Measurements from ENCODE around the gene MTMR12.

The MTMR12 gene

GRCh38 chr5:32274548-32275395 lies 38.0 kb downstream of the MTMR12 start:
- H3K27ac ChIP-seq (ENCODE audit: low read length), result no peak overlapping the region
- H3K4me3 ChIP-seq (ENCODE audit: low read length in 2 of 2), result no peak overlapping the region

DNA sequence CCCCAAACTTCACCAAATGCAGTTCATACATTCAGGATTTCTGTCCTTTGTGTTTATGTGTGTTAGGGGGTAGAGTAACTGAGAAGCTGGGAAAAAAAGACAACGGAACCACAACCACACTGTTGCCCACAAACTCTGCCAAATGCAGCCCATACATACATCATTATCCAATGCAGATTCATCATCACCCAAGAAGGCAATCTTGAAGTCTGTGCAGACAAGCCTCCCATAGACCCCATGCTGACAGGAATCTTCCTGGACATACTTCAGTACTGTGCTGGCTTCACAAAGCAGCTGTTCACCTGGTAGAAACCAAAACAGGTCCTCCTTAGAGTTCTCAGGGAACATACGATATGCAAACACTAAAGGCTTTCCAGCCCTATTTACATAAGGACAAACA lies 38.9 kb downstream of the MTMR12 start:
- Histone ChIP-seq H3K4me1 (ENCODE audit: control insufficient read depth, insufficient read depth, low read length) (peaks cover 4% of the 10 kb centered on the region), H3K36me3 (ENCODE audit: control insufficient read depth in 2 of 2, insufficient read depth in 2 of 2, low read length in 2 of 2) (peaks cover 27 to 33% of the 10 kb centered on the region in 2 donors), H3K9ac (ENCODE audit: low read length in 2 of 2) (no peak overlapping the region), H3K27ac (ENCODE audit: low read length) (no peak overlapping the region), H3K27me3 (ENCODE audit: control insufficient read depth in 1 of 2, insufficient read depth in 2 of 2, low read length in 2 of 2) (no peaks in the 10 kb centered on the region), H3K4me3 (ENCODE audit: low read length in 2 of 2) (no peak overlapping the region), H3K9me3 (ENCODE audit: control insufficient read depth in 2 of 2, low read length in 2 of 2) (no peaks in the 10 kb centered on the region)

More at GRCh38 chr5:32274548-32275395, 38.0 kb downstream of the MTMR12 start:
- peaks cover 27 to 34% of the 10 kb centered on the region in 2 donors for H3K36me3 ChIP-seq (ENCODE audit: control insufficient read depth in 2 of 2, insufficient read depth in 2 of 2, low read length in 2 of 2)
- no peaks in the 10 kb centered on the region for H3K27me3 ChIP-seq (ENCODE audit: control insufficient read depth in 1 of 2, insufficient read depth in 2 of 2, low read length in 2 of 2)
- H3K9me3 ChIP-seq (ENCODE audit: control insufficient read depth in 2 of 2, low read length in 2 of 2), result no peaks in the 10 kb centered on the region
- H3K9ac ChIP-seq (ENCODE audit: low read length in 2 of 2), result no peak overlapping the region
- peaks cover 4% of the 10 kb centered on the region for H3K4me1 ChIP-seq (ENCODE audit: control insufficient read depth, insufficient read depth, low read length)

DNA sequence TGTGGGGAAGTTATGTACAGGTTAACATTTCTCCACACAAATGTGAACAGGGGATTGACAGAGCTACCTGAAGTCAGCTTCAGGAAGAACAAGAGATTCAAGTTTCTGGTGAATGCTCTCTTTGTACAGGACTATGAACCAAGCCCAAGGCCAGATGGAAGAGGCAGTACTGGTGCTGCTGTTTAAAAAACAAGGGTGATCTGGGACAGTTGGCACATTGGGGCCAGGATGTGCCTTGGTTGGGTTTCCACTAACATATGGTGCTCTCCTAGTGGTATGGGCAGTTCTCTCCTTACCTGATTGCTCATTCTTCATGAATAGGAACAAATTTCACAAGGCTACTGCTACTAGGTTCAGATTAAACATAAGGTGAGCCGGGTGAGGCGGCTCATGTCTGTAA lies 40.0 kb downstream of the MTMR12 start:
- no peaks in the 10 kb centered on the region for H3K27me3 ChIP-seq (ENCODE audit: control insufficient read depth in 1 of 2, insufficient read depth in 2 of 2, low read length in 2 of 2)
- H3K27ac ChIP-seq (ENCODE audit: low read length), result no peak overlapping the region
- H3K36me3 ChIP-seq (ENCODE audit: control insufficient read depth in 2 of 2, insufficient read depth in 2 of 2, low read length in 2 of 2), result peaks cover 27 to 33% of the 10 kb centered on the region in 2 donors
- no peaks in the 10 kb centered on the region for H3K9me3 ChIP-seq (ENCODE audit: control insufficient read depth in 2 of 2, low read length in 2 of 2)
- H3K4me1 ChIP-seq (ENCODE audit: control insufficient read depth, insufficient read depth, low read length), result peaks cover 4% of the 10 kb centered on the region
- no peak overlapping the region for H3K4me3 ChIP-seq (ENCODE audit: low read length in 2 of 2)
- H3K9ac ChIP-seq (ENCODE audit: low read length in 2 of 2), result no peak overlapping the region

DNA sequence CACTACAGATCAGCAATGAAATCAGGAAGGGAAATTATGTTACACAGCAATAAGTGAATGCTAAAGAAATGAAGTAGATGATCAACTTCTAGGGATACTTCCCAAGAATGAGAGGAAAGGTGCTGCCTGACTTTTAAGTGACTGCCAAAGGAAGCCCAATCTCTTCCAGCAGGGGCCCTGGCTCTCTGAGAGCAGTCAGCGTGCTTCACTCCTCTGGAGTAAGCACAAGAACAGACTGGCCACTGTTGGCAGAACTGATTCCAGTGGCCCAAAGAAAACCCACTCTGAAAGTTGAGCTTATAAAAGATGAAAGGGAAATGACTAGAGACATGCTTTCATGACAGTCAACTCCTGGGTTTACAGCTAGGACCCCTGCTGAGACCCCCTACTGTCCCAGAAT lies 41.8 kb downstream of the MTMR12 start:
- no peak overlapping the region for H3K27ac ChIP-seq (ENCODE audit: low read length)

GRCh38 chr5:32270178-32270577 lies 42.6 kb downstream of the MTMR12 start:
- Histone ChIP-seq H3K9me3 (ENCODE audit: control insufficient read depth in 2 of 2, low read length in 2 of 2) (no peaks in the 10 kb centered on the region), H3K9ac (ENCODE audit: low read length in 2 of 2) (no peak overlapping the region), H3K4me3 (ENCODE audit: low read length in 2 of 2) (no peak overlapping the region), H3K36me3 (ENCODE audit: control insufficient read depth in 2 of 2, insufficient read depth in 2 of 2, low read length in 2 of 2) (peaks cover 25 to 38% of the 10 kb centered on the region in 2 donors), H3K27ac (ENCODE audit: low read length) (no peak overlapping the region), H3K27me3 (ENCODE audit: control insufficient read depth in 1 of 2, insufficient read depth in 2 of 2, low read length in 2 of 2) (no peaks in the 10 kb centered on the region), H3K4me1 (ENCODE audit: control insufficient read depth, insufficient read depth, low read length) (no peaks in the 10 kb centered on the region)

More for the DNA sequence above, 41.8 kb downstream of the MTMR12 start:
- Histone ChIP-seq H3K4me3 (ENCODE audit: low read length in 2 of 2) (no peak overlapping the region), H3K9ac (ENCODE audit: low read length in 2 of 2) (no peak overlapping the region), H3K36me3 (ENCODE audit: control insufficient read depth in 2 of 2, insufficient read depth in 2 of 2, low read length in 2 of 2) (peaks cover 25 to 36% of the 10 kb centered on the region in 2 donors), H3K9me3 (ENCODE audit: control insufficient read depth in 2 of 2, low read length in 2 of 2) (no peaks in the 10 kb centered on the region), H3K4me1 (ENCODE audit: control insufficient read depth, insufficient read depth, low read length) (peaks cover under 1% of the 10 kb centered on the region), H3K27me3 (ENCODE audit: control insufficient read depth in 1 of 2, insufficient read depth in 2 of 2, low read length in 2 of 2) (no peaks in the 10 kb centered on the region)

GRCh38 chr5:32265902-32266301 lies 46.8 kb downstream of the MTMR12 start:
- Histone ChIP-seq H3K4me1 (ENCODE audit: control insufficient read depth, insufficient read depth, low read length) (peaks cover 4% of the 10 kb centered on the region), H3K27ac (ENCODE audit: low read length) (no peak overlapping the region), H3K9ac (ENCODE audit: low read length in 2 of 2) (no peak overlapping the region), H3K9me3 (ENCODE audit: control insufficient read depth in 2 of 2, low read length in 2 of 2) (no peaks in the 10 kb centered on the region), H3K4me3 (ENCODE audit: low read length in 2 of 2) (no peak overlapping the region), H3K27me3 (ENCODE audit: control insufficient read depth in 1 of 2, insufficient read depth in 2 of 2, low read length in 2 of 2) (no peaks in the 10 kb centered on the region), H3K36me3 (ENCODE audit: control insufficient read depth in 2 of 2, insufficient read depth in 2 of 2, low read length in 2 of 2) (peaks cover 17 to 23% of the 10 kb centered on the region in 2 donors)

GRCh38 chr5:32264957-32265572 lies 47.7 kb downstream of the MTMR12 start:
- H3K27me3 ChIP-seq (ENCODE audit: control insufficient read depth in 1 of 2, insufficient read depth in 2 of 2, low read length in 2 of 2), result no peaks in the 10 kb centered on the region

GRCh38 chr5:32263684-32264083 lies 49.1 kb downstream of the MTMR12 start:
- Histone ChIP-seq H3K27ac (ENCODE audit: low read length) (no peak overlapping the region), H3K27me3 (ENCODE audit: control insufficient read depth in 1 of 2, insufficient read depth in 2 of 2, low read length in 2 of 2) (no peaks in the 10 kb centered on the region), H3K4me1 (ENCODE audit: control insufficient read depth, insufficient read depth, low read length) (peaks cover 11% of the 10 kb centered on the region), H3K9ac (ENCODE audit: low read length in 2 of 2) (no peak overlapping the region), H3K9me3 (ENCODE audit: control insufficient read depth in 2 of 2, low read length in 2 of 2) (no peaks in the 10 kb centered on the region), H3K4me3 (ENCODE audit: low read length in 2 of 2) (no peak overlapping the region), H3K36me3 (ENCODE audit: control insufficient read depth in 2 of 2, insufficient read depth in 2 of 2, low read length in 2 of 2) (peaks cover 18 to 30% of the 10 kb centered on the region in 2 donors)

More at GRCh38 chr5:32264957-32265572, 47.7 kb downstream of the MTMR12 start:
- Histone ChIP-seq H3K4me1 (ENCODE audit: control insufficient read depth, insufficient read depth, low read length) (peaks cover 4% of the 10 kb centered on the region), H3K4me3 (ENCODE audit: low read length in 2 of 2) (no peak overlapping the region), H3K9ac (ENCODE audit: low read length in 2 of 2) (no peak overlapping the region), H3K9me3 (ENCODE audit: control insufficient read depth in 2 of 2, low read length in 2 of 2) (no peaks in the 10 kb centered on the region), H3K27ac (ENCODE audit: low read length) (no peak overlapping the region), H3K36me3 (ENCODE audit: control insufficient read depth in 2 of 2, insufficient read depth in 2 of 2, low read length in 2 of 2) (peaks cover 13 to 22% of the 10 kb centered on the region in 2 donors)

GRCh38 chr5:32261198-32261597 lies 51.5 kb downstream of the MTMR12 start:
- H3K9ac ChIP-seq (ENCODE audit: low read length in 2 of 2), result no peak overlapping the region
- no peaks in the 10 kb centered on the region for H3K9me3 ChIP-seq (ENCODE audit: control insufficient read depth in 2 of 2, low read length in 2 of 2)
- H3K27ac ChIP-seq (ENCODE audit: low read length), result no peak overlapping the region
- H3K4me1 ChIP-seq (ENCODE audit: control insufficient read depth, insufficient read depth, low read length), result peaks cover 11% of the 10 kb centered on the region
- H3K27me3 ChIP-seq (ENCODE audit: control insufficient read depth in 1 of 2, insufficient read depth in 2 of 2, low read length in 2 of 2), result no peaks in the 10 kb centered on the region
- H3K4me3 ChIP-seq (ENCODE audit: low read length in 2 of 2), result no peak overlapping the region
- peaks cover 18 to 28% of the 10 kb centered on the region in 2 donors for H3K36me3 ChIP-seq (ENCODE audit: control insufficient read depth in 2 of 2, insufficient read depth in 2 of 2, low read length in 2 of 2)

- Histone ChIP-seq H3K27ac (ENCODE audit: low read length) (no peak overlapping the region), H3K4me1 (ENCODE audit: control insufficient read depth, insufficient read depth, low read length) (peaks cover 19% of the 10 kb centered on the region), H3K36me3 (ENCODE audit: control insufficient read depth in 2 of 2, insufficient read depth in 2 of 2, low read length in 2 of 2) (peaks cover 16 to 19% of the 10 kb centered on the region in 2 donors)
Observed at GRCh38 chr5:32259033-32259432, 53.7 kb downstream of the MTMR12 start.

GRCh38 chr5:32258424-32258823 lies 54.3 kb downstream of the MTMR12 start:
- Histone ChIP-seq H3K4me3 (ENCODE audit: low read length in 2 of 2) (no peak overlapping the region), H3K27me3 (ENCODE audit: control insufficient read depth in 1 of 2, insufficient read depth in 2 of 2, low read length in 2 of 2) (no peaks in the 10 kb centered on the region), H3K4me1 (ENCODE audit: control insufficient read depth, insufficient read depth, low read length) (peaks cover 19% of the 10 kb centered on the region), H3K9me3 (ENCODE audit: control insufficient read depth in 2 of 2, low read length in 2 of 2) (no peaks in the 10 kb centered on the region), H3K36me3 (ENCODE audit: control insufficient read depth in 2 of 2, insufficient read depth in 2 of 2, low read length in 2 of 2) (peaks cover 14 to 20% of the 10 kb centered on the region in 2 donors), H3K9ac (ENCODE audit: low read length in 2 of 2) (no peak overlapping the region), H3K27ac (ENCODE audit: low read length) (no peak overlapping the region)

More at GRCh38 chr5:32259033-32259432, 53.7 kb downstream of the MTMR12 start:
- Histone ChIP-seq H3K9me3 (ENCODE audit: control insufficient read depth in 2 of 2, low read length in 2 of 2) (no peaks in the 10 kb centered on the region), H3K9ac (ENCODE audit: low read length in 2 of 2) (no peak overlapping the region), H3K27me3 (ENCODE audit: control insufficient read depth in 1 of 2, insufficient read depth in 2 of 2, low read length in 2 of 2) (no peaks in the 10 kb centered on the region), H3K4me3 (ENCODE audit: low read length in 2 of 2) (no peak overlapping the region)
